Mesenchymal stem cell (in vitro differentiated cells and primary cell): Measurements from ENCODE around the gene HSCB.

Experiments
- DNase-seq: peaks from one replicate; pipeline ENCODE4 v3.0.0-alpha.2; 2013
- H2AFZ ChIP-seq: one replicate; pipeline ENCODE4 v1.6.1; 2013; ENCODE audit warnings: low read depth, mild to moderate bottlenecking, control low read depth, inconsistent platforms, low read length, moderate library complexity
- H2AK5ac ChIP-seq: 2 replicates; pipeline ENCODE4 v1.6.1; 2013; ENCODE audit warnings: low read length, moderate library complexity, mild to moderate bottlenecking, inconsistent platforms; ENCODE audit not compliant: severe bottlenecking
- H2BK120ac ChIP-seq: one replicate; pipeline ENCODE4 v1.6.1; 2013; ENCODE audit warnings: low read depth, mild to moderate bottlenecking, inconsistent platforms, low read length, moderate library complexity
- H2BK12ac ChIP-seq, 2 experiments: one replicate each; pipeline ENCODE4 v1.6.1; 2013; ENCODE audit warnings: inconsistent platforms in 2 of 2, low read length in 2 of 2, mild to moderate bottlenecking in 2 of 2, moderate library complexity in 2 of 2, control low read depth in 1 of 2
- H2BK15ac ChIP-seq: one replicate; pipeline ENCODE4 v1.6.1; 2013; ENCODE audit warnings: mild to moderate bottlenecking, low read depth, inconsistent platforms; ENCODE audit not compliant: poor library complexity, severe bottlenecking
- H2BK5ac ChIP-seq: 2 replicates; pipeline ENCODE4 v1.6.1; 2013; ENCODE audit warnings: low read depth, mild to moderate bottlenecking, low read length, control low read depth, inconsistent platforms; ENCODE audit not compliant: poor library complexity, severe bottlenecking
- H3K14ac ChIP-seq, 2 experiments: one replicate each; pipeline ENCODE4 v1.6.1; 2013; ENCODE audit warnings: inconsistent platforms in 2 of 2, low read length in 2 of 2, control low read depth in 1 of 2, mild to moderate bottlenecking in 1 of 2, moderate library complexity in 1 of 2
- H3K18ac ChIP-seq, 2 experiments: one replicate each; pipeline ENCODE4 v1.6.1; 2013; ENCODE audit warnings: inconsistent platforms in 2 of 2, low read length in 2 of 2, control low read depth in 1 of 2, low read depth in 1 of 2, mild to moderate bottlenecking in 1 of 2
- H3K23ac ChIP-seq, 2 experiments: one replicate each; pipeline ENCODE4 v1.6.1; 2013; ENCODE audit warnings: inconsistent platforms in 2 of 2, low read length in 2 of 2, mild to moderate bottlenecking in 2 of 2, moderate library complexity in 2 of 2, control low read depth in 1 of 2
- H3K27ac ChIP-seq: 2 replicates; pipeline ENCODE4 v1.5.1; 2013; ENCODE audit warnings: mild to moderate bottlenecking, moderate library complexity, low read length, control low read depth, inconsistent platforms; ENCODE audit not compliant: poor library complexity, severe bottlenecking
- H3K27me3 ChIP-seq, 2 experiments: 2 replicates each; pipeline versions ENCODE4 v1.6.1 to v1.7.0; 2013; ENCODE audit warnings: low read length in 2 of 2, mild to moderate bottlenecking in 2 of 2, moderate library complexity in 2 of 2, control low read depth in 1 of 2, inconsistent platforms in 1 of 2; ENCODE audit not compliant: control insufficient read depth in 1 of 2, insufficient read depth in 1 of 2
- H3K36me3 ChIP-seq, 2 experiments: 2 replicates each; pipeline versions ENCODE4 v1.6.1 to v1.7.0; 2013; ENCODE audit warnings: low read length in 2 of 2, control low read depth in 1 of 2, inconsistent platforms in 1 of 2, low read depth in 1 of 2, mild to moderate bottlenecking in 1 of 2; ENCODE audit not compliant: insufficient read depth in 2 of 2, control insufficient read depth in 1 of 2
- H3K4ac ChIP-seq, 2 experiments: one replicate each; pipeline ENCODE4 v1.6.1; 2013; ENCODE audit warnings: inconsistent platforms in 2 of 2, low read length in 2 of 2, mild to moderate bottlenecking in 2 of 2, moderate library complexity in 2 of 2, control low read depth in 1 of 2, low read depth in 1 of 2
- H3K4me1 ChIP-seq: 2 replicates; pipeline ENCODE4 v1.6.1; 2013; ENCODE audit warnings: low read depth, low read length, control low read depth; ENCODE audit not compliant: control insufficient read depth, insufficient read depth
- H3K4me2 ChIP-seq: 2 replicates; pipeline ENCODE4 v1.6.1; 2013; ENCODE audit warnings: low read length, mild to moderate bottlenecking, inconsistent platforms; ENCODE audit not compliant: poor library complexity, severe bottlenecking
- H3K4me3 ChIP-seq, 2 experiments: 2 replicates each; pipeline versions ENCODE4 v1.5.1 to v1.7.0; 2013; ENCODE audit warnings: low read length in 2 of 2, mild to moderate bottlenecking in 2 of 2, control low read depth in 1 of 2, low read depth in 1 of 2; ENCODE audit not compliant: insufficient read depth in 1 of 2
- H3K79me1 ChIP-seq: replicated peaks from 2 replicates; pipeline ENCODE4 v1.6.1; 2013; ENCODE audit warnings: mild to moderate bottlenecking, control low read depth, low read length, inconsistent platforms; ENCODE audit not compliant: poor library complexity, severe bottlenecking
- H3K9ac ChIP-seq: 2 replicates; pipeline ENCODE4 v1.7.0; 2013; ENCODE audit warnings: mild to moderate bottlenecking, low read length, moderate library complexity
- H3K9me3 ChIP-seq: 2 replicates; pipeline ENCODE4 v1.7.0; 2013; ENCODE audit warnings: mild to moderate bottlenecking, low read length; ENCODE audit not compliant: control insufficient read depth
- H4K8ac ChIP-seq: one replicate; pipeline ENCODE4 v1.6.1; 2013; ENCODE audit warnings: inconsistent platforms, mild to moderate bottlenecking, low read length, moderate library complexity
- H4K91ac ChIP-seq: one replicate; pipeline ENCODE4 v1.6.1; 2013; ENCODE audit warnings: mild to moderate bottlenecking, low read length, inconsistent platforms
- WGBS: methylation state at CpG from one replicate; pipeline ENCODE4 v1.1.7; 2013; ENCODE audit warnings: mixed read lengths; 5-methylcytosine and 5-hydroxymethylcytosine counted together

Gene HSCB

GRCh38 chr22:28799606-28800307 is 57.9 kb downstream of the HSCB start:
- peak overlapping the region; percentile 96 for H3K9ac ChIP-seq
- peak overlapping the region; percentile 92 for H3K27ac ChIP-seq
- no peaks in the 10 kb centered on the region for H3K27me3 ChIP-seq
- H4K8ac ChIP-seq = peak overlapping the region; percentile 98
- DNase-seq = peak; percentile 62
- H3K36me3 ChIP-seq = peaks cover 12 to 35% of the 10 kb centered on the region in 2 experiments
- under 1% methylated on average over 29 of the region's 31 CpGs for WGBS
- peak overlapping the region; percentile 67 to 92 for H3K23ac ChIP-seq
- no peaks in the 10 kb centered on the region for H3K9me3 ChIP-seq
- peak overlapping the region; percentile 97 for H2BK15ac ChIP-seq
- H3K14ac ChIP-seq = peak overlapping the region; percentile 66 to 94
- peak overlapping the region; percentile 98 for H2BK5ac ChIP-seq
- peak overlapping the region; percentile 96 for H2BK120ac ChIP-seq
- H2AK5ac ChIP-seq = peak overlapping the region; percentile 35
- peak overlapping the region; percentile 96 to 98 for H3K4ac ChIP-seq
- peak overlapping the region; percentile 84 to 99 for H3K4me3 ChIP-seq
- H3K79me1 ChIP-seq = peaks cover 13% of the 10 kb centered on the region
- H4K91ac ChIP-seq = peak overlapping the region; percentile 100
- H3K4me2 ChIP-seq = peak overlapping the region; percentile 44
- peak overlapping the region; percentile 97 to 98 for H3K18ac ChIP-seq
- H2BK12ac ChIP-seq = no peak overlapping the region
- H2AFZ ChIP-seq = no peak overlapping the region
- H3K4me1 ChIP-seq = peaks cover 5% of the 10 kb centered on the region

- Histone ChIP-seq H3K23ac (peak within 1 kb of the TSS; percentile 67 to 92), H2AFZ (peak within 1 kb of the TSS; percentile 85), H3K27me3 (no peaks in the 10 kb centered on the region), H3K4ac (peak within 1 kb of the TSS; percentile 96 to 98), H3K9ac (peak within 1 kb of the TSS; percentile 96), H2BK12ac (no peak within 1 kb of the TSS), H4K8ac (peak within 1 kb of the TSS; percentile 98), H3K14ac (peak within 1 kb of the TSS; percentile 66 to 94), H3K9me3 (no peaks in the 10 kb centered on the region), H3K4me2 (peak within 1 kb of the TSS; percentile 63), H2AK5ac (peak within 1 kb of the TSS; percentile 75), H3K18ac (peak within 1 kb of the TSS; percentile 97 to 98), H3K36me3 (peaks cover 7 to 28% of the 10 kb centered on the region in 2 experiments), H2BK15ac (peak within 1 kb of the TSS; percentile 97), H2BK5ac (peak within 1 kb of the TSS; percentile 98), H3K4me3 (peak within 1 kb of the TSS; percentile 84 to 99), H2BK120ac (peak within 1 kb of the TSS; percentile 96), H3K79me1 (peaks cover 13% of the 10 kb centered on the region), H4K91ac (peak within 1 kb of the TSS; percentile 100), H3K27ac (peak within 1 kb of the TSS; percentile 92), H3K4me1 (peaks cover 5% of the 10 kb centered on the region)
- peak; percentile 95 for DNase-seq
- WGBS = under 1% methylated on average over 70 of the region's 78 CpGs
Measured at GRCh38 chr22:28800308-28801041, 58.6 kb downstream of the HSCB start, which contains the start of gene XBP1. TSS of gene XBP1 (minus strand) at chr22:28800569.

GRCh38 chr22:28801845-28802594 is 60.2 kb downstream of the HSCB start:
- peaks cover 13% of the 10 kb centered on the region for H3K79me1 ChIP-seq
- no peaks in the 10 kb centered on the region for H3K9me3 ChIP-seq
- H3K36me3 ChIP-seq = peaks cover 4 to 13% of the 10 kb centered on the region in 2 experiments
- peak overlapping the region; percentile 22 for H2AK5ac ChIP-seq
- no peak overlapping the region for H3K4ac ChIP-seq
- H3K4me2 ChIP-seq = no peak overlapping the region
- 76% methylated on average over 14 of the region's 14 CpGs for WGBS
- peak overlapping the region; percentile 96 for H3K9ac ChIP-seq
- H2BK15ac ChIP-seq = no peak overlapping the region
- H2BK120ac ChIP-seq = peak overlapping the region; percentile 3
- H2BK5ac ChIP-seq = no peak overlapping the region
- peak overlapping the region in 1 of 2 experiments; percentile 33 for H3K18ac ChIP-seq
- no peak overlapping the region for H3K14ac ChIP-seq
- no peak overlapping the region for H3K23ac ChIP-seq
- peaks cover 4% of the 10 kb centered on the region for H3K4me1 ChIP-seq
- no peak overlapping the region for H4K91ac ChIP-seq
- no peak overlapping the region for H3K27ac ChIP-seq
- H2AFZ ChIP-seq = no peak overlapping the region
- no peak overlapping the region for H2BK12ac ChIP-seq
- H4K8ac ChIP-seq = no peak overlapping the region
- no peaks in the 10 kb centered on the region for H3K27me3 ChIP-seq
- peak overlapping the region in 1 of 2 experiments; percentile 84 for H3K4me3 ChIP-seq
- DNase-seq = no peak
